Effector memory CD8-positive, alpha-beta T cell (primary cell): Measurements from ENCODE around the gene SP100.
"Not testable (repeated sequence)": the region's sequence is repeated elsewhere in the genome, so short reads cannot be mapped to it uniquely, and the experiment has no call there.

Experiments
- ATAC-seq: fragments of 150-1000 bp; cut with Tn5 transposase; replicated peaks from 2 replicates; pipeline ENCODE4 v1.10.0; 2021; ENCODE audit warnings: mild to moderate bottlenecking, moderate library complexity
- DNase-seq, 3 experiments: peaks; one replicate each; pipeline ENCODE4 v3.0.0; 2021
- H3K27ac Mint-ChIP-seq, 2 donors: one replicate each; pipeline ENCODE4 v1.8.0; 2022; ENCODE audit warnings: mild to moderate bottlenecking in 2 of 2, mixed read lengths in 2 of 2, moderate library complexity in 2 of 2
- H3K27me3 Mint-ChIP-seq, 2 donors: one replicate each; pipeline ENCODE4 v1.8.0; 2022; ENCODE audit warnings: mixed read lengths in 2 of 2
- H3K36me3 Mint-ChIP-seq: one replicate; pipeline ENCODE4 v1.8.0; 2022; ENCODE audit warnings: mild to moderate bottlenecking, moderate library complexity, mixed read lengths; ENCODE audit not compliant: insufficient read depth
- H3K4me1 Mint-ChIP-seq, 2 donors: one replicate each; pipeline ENCODE4 v1.8.0; 2022; ENCODE audit warnings: low read depth in 2 of 2, mixed read lengths in 2 of 2
- H3K4me3 Mint-ChIP-seq, 2 donors: one replicate each; pipeline ENCODE4 v1.8.0; 2022; ENCODE audit warnings: mild to moderate bottlenecking in 2 of 2, mixed read lengths in 2 of 2, moderate library complexity in 2 of 2
- H3K9me3 Mint-ChIP-seq, 2 donors: one replicate each; pipeline ENCODE4 v1.8.0; 2022; ENCODE audit warnings: mixed read lengths in 2 of 2
- total RNA-seq, 9 experiments: gene quantifications; one replicate each; lab custom pipeline; 2026; lab: John Stamatoyannopoulos, UW

Gene SP100
- 140 to 480 (median 326) reads per million in 9 experiments for total RNA-seq

GRCh38 chr2:230416061-230416721, at the start of gene SP100:
TSS of gene SP100 (plus strand) at chr2:230416201. CDS start at chr2:230416297, 96 bp downstream.
- DNase-seq = peak; percentile 67 to 71 (median 70)
- H3K27me3 Mint-ChIP-seq = no peaks in the 10 kb centered on the region
- peak within 1 kb of the TSS; percentile 88 to 93 for H3K4me3 Mint-ChIP-seq
- H3K36me3 Mint-ChIP-seq = peaks cover 28% of the 10 kb centered on the region
- peak within 1 kb of the TSS; percentile 97 to 99 for H3K27ac Mint-ChIP-seq
- H3K9me3 Mint-ChIP-seq = no peaks in the 10 kb centered on the region
- peaks cover 51 to 73% of the 10 kb centered on the region in 2 donors for H3K4me1 Mint-ChIP-seq
- peak; percentile 81 for ATAC-seq

- H3K36me3 Mint-ChIP-seq = peaks cover 20% of the 10 kb centered on the region
- H3K27me3 Mint-ChIP-seq = no peaks in the 10 kb centered on the region
- H3K4me3 Mint-ChIP-seq = no peak overlapping the region
- no peak overlapping the region for H3K27ac Mint-ChIP-seq
- peaks cover 4 to 18% of the 10 kb centered on the region in 2 donors for H3K4me1 Mint-ChIP-seq
- DNase-seq (no peak), ATAC-seq (no peak)
- H3K9me3 Mint-ChIP-seq = no peaks in the 10 kb centered on the region
These were observed 33.9 kb upstream of the SP100 start for GRCh38 chr2:230382108-230382507.

- peaks cover 27% of the 10 kb centered on the region for H3K36me3 Mint-ChIP-seq
- no peak overlapping the region for H3K4me3 Mint-ChIP-seq
- no peak for DNase-seq
- no peak for ATAC-seq
- H3K9me3 Mint-ChIP-seq = no peaks in the 10 kb centered on the region
- H3K4me1 Mint-ChIP-seq = peaks cover 3 to 12% of the 10 kb centered on the region in 2 donors
- H3K27me3 Mint-ChIP-seq = no peaks in the 10 kb centered on the region
- H3K27ac Mint-ChIP-seq = no peak overlapping the region
These were observed 32.5 kb upstream of the SP100 start for GRCh38 chr2:230383453-230383852.

GRCh38 chr2:230384986-230385385, 31.0 kb upstream of the SP100 start:
- Mint-ChIP-seq H3K27me3 (no peaks in the 10 kb centered on the region), H3K27ac (peak overlapping the region in 1 of 2 donors; percentile 32), H3K36me3 (peaks cover 41% of the 10 kb centered on the region), H3K9me3 (no peaks in the 10 kb centered on the region), H3K4me1 (peaks cover 1 to 3% of the 10 kb centered on the region in 2 donors), H3K4me3 (no peak overlapping the region)
- ATAC-seq = no peak
- no peak for DNase-seq

- no peak for DNase-seq
- no peaks in the 10 kb centered on the region for H3K9me3 Mint-ChIP-seq
- no peaks in the 10 kb centered on the region for H3K4me1 Mint-ChIP-seq
- no peak for ATAC-seq
- no peaks in the 10 kb centered on the region for H3K27me3 Mint-ChIP-seq
- no peak overlapping the region for H3K27ac Mint-ChIP-seq
- peaks cover 61% of the 10 kb centered on the region for H3K36me3 Mint-ChIP-seq
- H3K4me3 Mint-ChIP-seq = no peak overlapping the region
These were observed 21.7 kb upstream of the SP100 start for GRCh38 chr2:230394301-230394700.

- H3K4me3 Mint-ChIP-seq, H3K9me3 Mint-ChIP-seq, H3K27me3 Mint-ChIP-seq, H3K4me1 Mint-ChIP-seq, ATAC-seq, DNase-seq: not testable (repeated sequence)
- H3K27ac Mint-ChIP-seq = peak overlapping the region in 1 of 2 donors; percentile 72
- H3K36me3 Mint-ChIP-seq = peaks cover 53% of the 10 kb centered on the region
These were observed 17.3 kb upstream of the SP100 start for GRCh38 chr2:230398698-230399097.

- H3K9me3 Mint-ChIP-seq = no peaks in the 10 kb centered on the region
- H3K36me3 Mint-ChIP-seq = peaks cover 49% of the 10 kb centered on the region
- H3K4me3 Mint-ChIP-seq = no peak overlapping the region
- no peaks in the 10 kb centered on the region for H3K27me3 Mint-ChIP-seq
- DNase-seq (no peak), ATAC-seq (no peak)
- peak overlapping the region; percentile 15 to 25 for H3K27ac Mint-ChIP-seq
- peaks cover 0 to 4% of the 10 kb centered on the region in 2 donors for H3K4me1 Mint-ChIP-seq
These were observed 16.0 kb upstream of the SP100 start for GRCh38 chr2:230400041-230400440.

- Mint-ChIP-seq H3K27ac (peak overlapping the region; percentile 15 to 25), H3K36me3 (peaks cover 48% of the 10 kb centered on the region), H3K4me3 (no peak overlapping the region), H3K4me1 (peaks cover 0 to 4% of the 10 kb centered on the region in 2 donors), H3K27me3 (no peaks in the 10 kb centered on the region), H3K9me3 (no peaks in the 10 kb centered on the region)
- ATAC-seq (no peak), DNase-seq (no peak)
These were observed 15.5 kb upstream of the SP100 start for GRCh38 chr2:230400454-230400853.

GRCh38 chr2:230401026-230401425, 15.0 kb upstream of the SP100 start:
- H3K9me3 Mint-ChIP-seq, H3K4me1 Mint-ChIP-seq, H3K4me3 Mint-ChIP-seq, H3K27ac Mint-ChIP-seq, H3K27me3 Mint-ChIP-seq, DNase-seq, ATAC-seq: not testable (repeated sequence)
- peaks cover 42% of the 10 kb centered on the region for H3K36me3 Mint-ChIP-seq

- no peak overlapping the region for H3K27ac Mint-ChIP-seq
- peaks cover 34% of the 10 kb centered on the region for H3K36me3 Mint-ChIP-seq
- ATAC-seq (no peak), DNase-seq (no peak)
- H3K27me3 Mint-ChIP-seq = no peaks in the 10 kb centered on the region
- H3K4me3 Mint-ChIP-seq = peak overlapping the region in 1 of 2 donors; percentile 4
- peaks cover 7 to 8% of the 10 kb centered on the region in 2 donors for H3K4me1 Mint-ChIP-seq
- H3K9me3 Mint-ChIP-seq = no peaks in the 10 kb centered on the region
These were observed 12.3 kb upstream of the SP100 start for GRCh38 chr2:230403746-230404145.

- Mint-ChIP-seq H3K27ac (peak overlapping the region in 1 of 2 donors; percentile 71), H3K36me3 (peaks cover 23% of the 10 kb centered on the region), H3K9me3 (no peaks in the 10 kb centered on the region), H3K27me3 (no peaks in the 10 kb centered on the region), H3K4me3 (no peak overlapping the region), H3K4me1 (peaks cover 8 to 13% of the 10 kb centered on the region in 2 donors)
- DNase-seq (no peak), ATAC-seq (no peak)
These were observed 10.2 kb upstream of the SP100 start for GRCh38 chr2:230405824-230406223.

GRCh38 chr2:230408244-230408842, 7.7 kb upstream of the SP100 start:
- H3K4me3 Mint-ChIP-seq = no peak overlapping the region
- ATAC-seq = no peak
- no peaks in the 10 kb centered on the region for H3K27me3 Mint-ChIP-seq
- H3K27ac Mint-ChIP-seq = peak overlapping the region; percentile 60 to 62
- peaks cover 24 to 27% of the 10 kb centered on the region in 2 donors for H3K4me1 Mint-ChIP-seq
- H3K36me3 Mint-ChIP-seq = peaks cover 12% of the 10 kb centered on the region
- no peak for DNase-seq
- H3K9me3 Mint-ChIP-seq = no peaks in the 10 kb centered on the region

- peaks cover 27 to 30% of the 10 kb centered on the region in 2 donors for H3K4me1 Mint-ChIP-seq
- H3K27me3 Mint-ChIP-seq, DNase-seq, H3K4me3 Mint-ChIP-seq, H3K36me3 Mint-ChIP-seq, ATAC-seq, H3K9me3 Mint-ChIP-seq: not testable (repeated sequence)
- peak overlapping the region in 1 of 2 donors; percentile 60 for H3K27ac Mint-ChIP-seq
These were observed 6.7 kb upstream of the SP100 start for GRCh38 chr2:230409316-230409715.

- peaks cover 3% of the 10 kb centered on the region for H3K36me3 Mint-ChIP-seq
- peak overlapping the region; percentile 99 for H3K4me3 Mint-ChIP-seq
- no peaks in the 10 kb centered on the region for H3K9me3 Mint-ChIP-seq
These were observed 5.7 kb upstream of the SP100 start for GRCh38 chr2:230410263-230410662.

More at GRCh38 chr2:230410263-230410662, 5.7 kb upstream of the SP100 start:
- DNase-seq = no peak
- peaks cover 34 to 37% of the 10 kb centered on the region in 2 donors for H3K4me1 Mint-ChIP-seq
- H3K27me3 Mint-ChIP-seq = no peaks in the 10 kb centered on the region
- ATAC-seq = no peak
- peak overlapping the region; percentile 99 for H3K27ac Mint-ChIP-seq
